Mesendoderm (in vitro differentiated cells): Measurements from ENCODE around the gene B9D2.

ENCODE experiments used
- DNase-seq: peaks from one replicate; pipeline ENCODE4 v3.0.0; 2013
- H2AK5ac ChIP-seq: 2 replicates; pipeline ENCODE4 v1.6.1; 2013; ENCODE audit warnings: low read length, inconsistent platforms
- H2BK120ac ChIP-seq: 2 replicates; pipeline ENCODE4 v1.6.1; 2013; ENCODE audit warnings: low read depth, mild to moderate bottlenecking, low read length, moderate library complexity, mixed read lengths
- H2BK15ac ChIP-seq: replicated peaks from 2 replicates; pipeline ENCODE4 v1.6.1; 2013; ENCODE audit warnings: low read depth, mild to moderate bottlenecking, moderate library complexity
- H2BK5ac ChIP-seq: 2 replicates; pipeline ENCODE4 v1.6.1; 2013; ENCODE audit warnings: low read length, inconsistent platforms
- H3K18ac ChIP-seq: 2 replicates; pipeline ENCODE4 v1.6.1; 2013; ENCODE audit warnings: mild to moderate bottlenecking, low read length, mixed read lengths
- H3K23ac ChIP-seq: one replicate; pipeline ENCODE4 v1.6.1; 2013; ENCODE audit warnings: low read length
- H3K27ac ChIP-seq: 2 replicates; pipeline ENCODE4 v1.5.1; 2013; ENCODE audit warnings: low read depth, mild to moderate bottlenecking, inconsistent platforms, low read length, moderate library complexity
- H3K27me3 ChIP-seq: 2 replicates; pipeline ENCODE4 v1.6.1; 2013; ENCODE audit warnings: low read length, control low read depth, mild to moderate bottlenecking, inconsistent platforms; ENCODE audit not compliant: insufficient read depth, poor library complexity
- H3K36me3 ChIP-seq: 2 replicates; pipeline ENCODE4 v1.6.1; 2013; ENCODE audit warnings: low read length, inconsistent platforms; ENCODE audit not compliant: control insufficient read depth, insufficient read depth
- H3K4ac ChIP-seq: one replicate; pipeline ENCODE4 v1.6.1; 2013; ENCODE audit warnings: low read depth, mild to moderate bottlenecking, low read length, moderate library complexity
- H3K4me1 ChIP-seq: 2 replicates; pipeline ENCODE4 v1.6.1; 2013; ENCODE audit warnings: low read depth, low read length, inconsistent platforms; ENCODE audit not compliant: control insufficient read depth
- H3K4me2 ChIP-seq: 2 replicates; pipeline ENCODE4 v1.6.1; 2013; ENCODE audit warnings: low read length
- H3K4me3 ChIP-seq: 2 replicates; pipeline ENCODE4 v1.5.1; 2013; ENCODE audit warnings: mild to moderate bottlenecking, low read length
- H3K56ac ChIP-seq: one replicate; pipeline ENCODE4 v1.6.1; 2013; ENCODE audit warnings: low read length
- H3K79me1 ChIP-seq: 2 replicates; pipeline ENCODE4 v1.6.1; 2013; ENCODE audit warnings: low read length, inconsistent platforms
- H3K79me2 ChIP-seq: 2 replicates; pipeline ENCODE4 v1.6.1; 2013; ENCODE audit warnings: mild to moderate bottlenecking, low read length; ENCODE audit not compliant: control insufficient read depth, insufficient read depth
- H3K9ac ChIP-seq: 2 replicates; pipeline ENCODE4 v1.6.1; 2013; ENCODE audit warnings: low read length, inconsistent platforms
- H4K5ac ChIP-seq: one replicate; pipeline ENCODE4 v1.6.1; 2013; ENCODE audit warnings: low read length
- H4K8ac ChIP-seq: one replicate; pipeline ENCODE4 v1.6.1; 2013; ENCODE audit warnings: low read depth, mild to moderate bottlenecking, control low read depth, low read length, moderate library complexity
- WGBS: extraction: QIAGEN DNeasy Blood & Tissue Kit; methylation state at CpG from one replicate; pipeline ENCODE4 v1.1.7; 2013; ENCODE audit warnings: low lambda C conversion rate, missing lambda C conversion rate; ENCODE audit not compliant: insufficient coverage; ENCODE audit errors: extremely low coverage; 5-methylcytosine and 5-hydroxymethylcytosine counted together

Gene B9D2

GRCh38 chr19:41366089-41366488 is 2.1 kb upstream of the B9D2 start:
- Histone ChIP-seq H3K36me3 (no peaks in the 10 kb centered on the region), H3K4me2 (no peak overlapping the region), H3K56ac (no peak overlapping the region), H2BK120ac (no peak overlapping the region), H2BK15ac (no peak overlapping the region), H4K8ac (no peak overlapping the region), H3K79me1 (peaks cover 4% of the 10 kb centered on the region), H3K23ac (no peak overlapping the region), H3K4me1 (peaks cover 3% of the 10 kb centered on the region), H3K4ac (no peak overlapping the region), H3K27me3 (no peaks in the 10 kb centered on the region), H3K18ac (no peak overlapping the region), H3K4me3 (no peak overlapping the region), H4K5ac (no peak overlapping the region), H2BK5ac (no peak overlapping the region), H2AK5ac (no peak overlapping the region), H3K9ac (no peak overlapping the region), H3K79me2 (no peaks in the 10 kb centered on the region), H3K27ac (no peak overlapping the region)
- WGBS: no CpG with 5 or more reads among the region's 1 CpG
- DNase-seq: no peak

GRCh38 chr19:41364524-41365391 is 809 bp upstream of the B9D2 start:
- Histone ChIP-seq H4K8ac (peak overlapping the region; percentile 43), H2AK5ac (peak overlapping the region; percentile 96), H3K56ac (peak overlapping the region; percentile 92), H3K36me3 (no peaks in the 10 kb centered on the region), H3K4ac (peak overlapping the region; percentile 93), H3K79me1 (peaks cover 4% of the 10 kb centered on the region), H3K27ac (no peak overlapping the region), H2BK15ac (no peak overlapping the region), H3K79me2 (no peaks in the 10 kb centered on the region), H4K5ac (peak overlapping the region; percentile 77), H3K18ac (peak overlapping the region; percentile 78), H3K4me2 (peak overlapping the region; percentile 84), H3K4me3 (peak overlapping the region; percentile 68), H3K27me3 (no peaks in the 10 kb centered on the region), H3K23ac (no peak overlapping the region), H3K4me1 (peaks cover 3% of the 10 kb centered on the region), H2BK5ac (peak overlapping the region; percentile 82), H2BK120ac (no peak overlapping the region), H3K9ac (peak overlapping the region; percentile 90)
- no peak for DNase-seq
- WGBS: no CpG with 5 or more reads among the region's 14 CpGs

GRCh38 chr19:41363371-41363752 is 587 bp downstream of the B9D2 start:
- H4K5ac ChIP-seq: no peak overlapping the region
- no peak overlapping the region for H2BK120ac ChIP-seq
- DNase-seq: no peak
- no peaks in the 10 kb centered on the region for H3K36me3 ChIP-seq
- no peak overlapping the region for H3K27ac ChIP-seq
- H3K9ac ChIP-seq: peak overlapping the region; percentile 59
- H3K4me3 ChIP-seq: peak overlapping the region; percentile 26
- H3K4me2 ChIP-seq: peak overlapping the region; percentile 70
- no peak overlapping the region for H3K23ac ChIP-seq
- H2BK15ac ChIP-seq: no peak overlapping the region
- no peak overlapping the region for H2BK5ac ChIP-seq
- H3K4ac ChIP-seq: no peak overlapping the region
- H3K4me1 ChIP-seq: peaks cover 3% of the 10 kb centered on the region
- no peak overlapping the region for H4K8ac ChIP-seq
- no CpG with 5 or more reads among the region's 6 CpGs for WGBS
- H3K18ac ChIP-seq: no peak overlapping the region
- peak overlapping the region; percentile 52 for H3K56ac ChIP-seq
- H3K79me2 ChIP-seq: no peaks in the 10 kb centered on the region
- no peaks in the 10 kb centered on the region for H3K27me3 ChIP-seq
- peaks cover 4% of the 10 kb centered on the region for H3K79me1 ChIP-seq
- H2AK5ac ChIP-seq: peak overlapping the region; percentile 95

GRCh38 chr19:41362143-41362847 is 1.7 kb downstream of the B9D2 start:
- Histone ChIP-seq H2BK120ac (no peak overlapping the region), H3K18ac (no peak overlapping the region), H3K27ac (no peak overlapping the region), H4K5ac (no peak overlapping the region), H3K79me1 (peaks cover 4% of the 10 kb centered on the region), H2AK5ac (no peak overlapping the region), H3K56ac (no peak overlapping the region), H2BK15ac (no peak overlapping the region), H4K8ac (no peak overlapping the region), H2BK5ac (no peak overlapping the region), H3K27me3 (no peaks in the 10 kb centered on the region), H3K79me2 (no peaks in the 10 kb centered on the region), H3K4me2 (no peak overlapping the region), H3K4me1 (peaks cover 3% of the 10 kb centered on the region), H3K36me3 (no peaks in the 10 kb centered on the region), H3K9ac (no peak overlapping the region), H3K4me3 (no peak overlapping the region), H3K23ac (no peak overlapping the region), H3K4ac (no peak overlapping the region)
- no peak for DNase-seq
- no CpG with 5 or more reads among the region's 10 CpGs for WGBS

- no peak overlapping the region for H3K27ac ChIP-seq
- H2BK5ac ChIP-seq: no peak overlapping the region
- H3K4me1 ChIP-seq: peaks cover 2% of the 10 kb centered on the region
- no peak overlapping the region for H2AK5ac ChIP-seq
- H3K4me3 ChIP-seq: no peak overlapping the region
- H4K8ac ChIP-seq: no peak overlapping the region
- no peak overlapping the region for H4K5ac ChIP-seq
- H2BK120ac ChIP-seq: no peak overlapping the region
- no peak overlapping the region for H3K4me2 ChIP-seq
- WGBS: no CpG with 5 or more reads among the region's 1 CpG
- no peak overlapping the region for H3K56ac ChIP-seq
- H3K18ac ChIP-seq: no peak overlapping the region
- no peak for DNase-seq
- no peaks in the 10 kb centered on the region for H3K36me3 ChIP-seq
- no peak overlapping the region for H3K9ac ChIP-seq
- no peak overlapping the region for H3K23ac ChIP-seq
- H3K79me1 ChIP-seq: peaks cover 3% of the 10 kb centered on the region
- H2BK15ac ChIP-seq: no peak overlapping the region
- H3K27me3 ChIP-seq: no peaks in the 10 kb centered on the region
- H3K4ac ChIP-seq: no peak overlapping the region
- no peaks in the 10 kb centered on the region for H3K79me2 ChIP-seq
These were observed 4.2 kb downstream of the B9D2 start for GRCh38 chr19:41359741-41360140.
